Measurements from ENCODE around the gene SMC3. TPM values are rescaled to one million over a fixed set of nuclear protein-coding genes. Genes with fewer than 3 reads are reported as not detected.

SMC3 gene
- total RNA-seq, 2 experiments from 2014 or later, result 46.8 to 48.0 TPM

DNA sequence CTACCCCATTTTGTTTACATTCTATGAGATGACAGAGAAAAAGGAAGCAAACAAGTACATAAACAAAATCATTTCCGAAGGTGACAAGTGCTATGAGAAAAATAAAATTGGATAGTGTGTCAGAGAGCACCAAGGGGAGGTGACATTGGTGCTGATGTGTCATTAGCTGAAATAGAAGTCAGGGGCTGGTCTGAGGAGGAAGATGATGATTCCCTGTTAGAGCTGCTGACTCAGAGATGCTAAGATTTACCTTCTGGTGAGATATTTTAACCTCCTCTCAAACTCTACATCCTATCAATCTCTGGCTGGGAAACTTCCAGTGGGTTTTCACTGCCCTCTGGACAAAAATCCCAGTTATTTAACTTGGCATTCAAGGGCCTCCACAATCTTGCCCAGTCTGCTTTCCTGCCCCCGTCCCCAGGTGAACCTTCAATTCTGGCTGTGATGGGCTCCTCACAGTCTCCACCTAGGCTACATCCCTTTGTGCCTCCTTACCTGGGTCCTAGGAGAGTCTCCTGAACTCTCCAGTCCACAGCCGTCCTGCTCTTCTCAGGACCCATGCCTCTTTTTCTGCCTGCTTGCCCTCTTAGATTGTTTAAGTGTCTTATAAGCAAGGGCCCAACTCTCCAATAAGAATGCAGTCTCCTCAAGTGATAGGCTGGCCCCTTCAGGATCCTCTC lies 43.2 kb upstream of the SMC3 start:
- no peak for ATAC-seq (ENCODE audit: poor library complexity)
- Mint-ChIP-seq H3K27me3 (no peaks in the 10 kb centered on the region), H3K4me3 (no peak overlapping the region), H3K36me3 (ENCODE audit: low read depth) (no peaks in the 10 kb centered on the region), H3K4me1 (ENCODE audit: low read depth) (peaks cover 23% of the 10 kb centered on the region), H3K9me3 (no peaks in the 10 kb centered on the region), H3K27ac (no peak overlapping the region)
- Histone ChIP-seq H3K9me3 (ENCODE audit: control insufficient read depth in 1 of 2, insufficient read depth in 1 of 2, low read length in 2 of 2) (no peaks in the 10 kb centered on the region), H3K4me3 (ENCODE audit: low read length) (no peak overlapping the region), H3K4me1 (ENCODE audit: insufficient read depth, low read length) (peaks cover 14% of the 10 kb centered on the region), H3K27me3 (ENCODE audit: control insufficient read depth in 1 of 2, insufficient read depth in 2 of 2, low read length in 2 of 2) (no peaks in the 10 kb centered on the region), H3K36me3 (ENCODE audit: insufficient read depth, low read length) (no peaks in the 10 kb centered on the region), H3K27ac (ENCODE audit: low read depth in 1 of 2, low read length in 2 of 2) (no peak overlapping the region)
- ChIA-PET CTCF (no interaction called here), POLR2A (no interaction called here)
- no peak for DNase-seq
- intact Hi-C loops (cut with DNase I, micrococcal nuclease), result no loop called here
- TF ChIP-seq, protein P1, sequence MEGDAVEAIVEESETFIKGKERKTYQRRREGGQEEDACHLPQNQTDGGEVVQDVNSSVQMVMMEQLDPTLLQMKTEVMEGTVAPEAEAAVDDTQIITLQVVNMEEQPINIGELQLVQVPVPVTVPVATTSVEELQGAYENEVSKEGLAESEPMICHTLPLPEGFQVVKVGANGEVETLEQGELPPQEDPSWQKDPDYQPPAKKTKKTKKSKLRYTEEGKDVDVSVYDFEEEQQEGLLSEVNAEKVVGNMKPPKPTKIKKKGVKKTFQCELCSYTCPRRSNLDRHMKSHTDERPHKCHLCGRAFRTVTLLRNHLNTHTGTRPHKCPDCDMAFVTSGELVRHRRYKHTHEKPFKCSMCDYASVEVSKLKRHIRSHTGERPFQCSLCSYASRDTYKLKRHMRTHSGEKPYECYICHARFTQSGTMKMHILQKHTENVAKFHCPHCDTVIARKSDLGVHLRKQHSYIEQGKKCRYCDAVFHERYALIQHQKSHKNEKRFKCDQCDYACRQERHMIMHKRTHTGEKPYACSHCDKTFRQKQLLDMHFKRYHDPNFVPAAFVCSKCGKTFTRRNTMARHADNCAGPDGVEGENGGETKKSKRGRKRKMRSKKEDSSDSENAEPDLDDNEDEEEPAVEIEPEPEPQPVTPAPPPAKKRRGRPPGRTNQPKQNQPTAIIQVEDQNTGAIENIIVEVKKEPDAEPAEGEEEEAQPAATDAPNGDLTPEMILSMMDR (IDR thresholded peaks at IDR 0.05), result no peak

DNA sequence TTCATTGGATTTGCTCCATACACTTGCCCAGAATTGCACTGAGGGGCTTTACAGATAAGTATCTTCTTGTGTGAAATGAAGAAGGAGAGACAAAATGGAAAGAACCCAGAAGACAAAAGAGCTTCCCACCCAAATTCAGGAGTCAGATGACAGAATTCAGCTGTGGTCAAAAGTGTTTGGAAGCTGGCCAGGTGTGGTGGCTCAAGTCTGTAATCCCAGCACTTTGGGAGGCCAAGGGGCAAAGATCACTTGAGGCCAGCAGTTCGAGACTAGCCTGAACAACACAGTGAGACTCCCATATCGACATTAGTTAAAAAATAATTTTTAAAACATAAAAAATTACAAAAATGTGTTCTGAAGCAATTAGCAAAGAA lies 42.6 kb upstream of the SMC3 start:
- Mint-ChIP-seq H3K27me3 (no peaks in the 10 kb centered on the region), H3K4me3 (no peak overlapping the region), H3K27ac (no peak overlapping the region), H3K4me1 (ENCODE audit: low read depth) (peaks cover 28% of the 10 kb centered on the region), H3K36me3 (ENCODE audit: low read depth) (no peaks in the 10 kb centered on the region), H3K9me3 (no peaks in the 10 kb centered on the region)
- Histone ChIP-seq H3K36me3 (ENCODE audit: insufficient read depth, low read length) (no peaks in the 10 kb centered on the region), H3K27me3 (ENCODE audit: control insufficient read depth in 1 of 2, insufficient read depth in 2 of 2, low read length in 2 of 2) (no peaks in the 10 kb centered on the region), H3K4me3 (ENCODE audit: low read length) (no peak overlapping the region), H3K27ac (ENCODE audit: low read depth in 1 of 2, low read length in 2 of 2) (no peak overlapping the region), H3K9me3 (ENCODE audit: control insufficient read depth in 1 of 2, insufficient read depth in 1 of 2, low read length in 2 of 2) (no peaks in the 10 kb centered on the region), H3K4me1 (ENCODE audit: insufficient read depth, low read length) (peaks cover 19% of the 10 kb centered on the region)
- TF ChIP-seq, protein P1 (IDR thresholded peaks at IDR 0.05), result no peak
- DNase-seq, result no peak
- no peak for ATAC-seq (ENCODE audit: poor library complexity)
- ChIA-PET CTCF (no interaction called here), POLR2A (no interaction called here)
- intact Hi-C loops (cut with DNase I, micrococcal nuclease), result no loop called here

DNA sequence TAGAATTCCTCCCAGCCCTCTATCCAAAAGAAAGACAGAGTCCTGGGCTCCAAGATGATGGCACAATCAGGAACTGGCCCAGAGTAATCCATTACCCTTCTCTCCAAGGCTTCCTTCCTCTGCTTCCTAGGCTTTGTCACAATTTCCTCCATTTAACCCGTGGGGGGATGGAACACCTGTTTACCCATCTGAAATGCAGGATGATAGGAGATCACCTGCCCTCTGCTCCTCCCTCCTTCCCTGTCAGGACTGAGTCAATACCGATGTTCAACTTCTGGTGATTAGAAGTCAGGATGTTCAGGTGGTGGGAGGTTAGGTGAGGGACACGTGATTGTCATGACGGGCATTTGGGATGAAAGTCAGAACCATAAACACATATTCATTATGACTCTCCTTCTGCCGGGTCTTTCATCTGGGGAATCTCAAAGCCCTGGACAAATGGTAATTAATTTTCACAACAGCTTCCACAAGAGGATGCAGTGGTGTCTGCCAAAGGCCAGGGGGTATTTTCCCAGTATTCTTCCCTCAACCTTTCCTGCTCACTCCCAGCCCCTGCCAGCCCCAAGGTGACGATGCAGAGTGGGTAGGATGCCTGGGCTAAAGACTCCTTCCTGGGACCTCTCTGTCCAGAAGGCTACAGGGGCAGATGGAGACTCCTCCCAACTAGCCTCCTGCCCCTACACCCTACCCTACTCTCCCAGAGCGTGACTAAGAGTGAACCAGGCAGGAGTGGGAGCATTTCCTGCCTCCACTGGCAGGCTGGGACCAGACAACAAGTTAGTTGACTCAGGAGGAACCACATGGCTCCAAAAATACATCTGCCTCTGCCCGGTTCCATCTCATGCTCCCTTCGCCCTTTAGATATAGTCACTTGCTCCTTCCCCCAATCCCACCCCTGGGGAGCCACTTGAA lies 41.9 kb upstream of the SMC3 start:
- no peak overlapping the region for H3K4me3 ChIP-seq (ENCODE audit: low read length)

More for the DNA sequence above, 41.9 kb upstream of the SMC3 start:
- Mint-ChIP-seq H3K27me3 (no peaks in the 10 kb centered on the region), H3K27ac (no peak overlapping the region), H3K9me3 (no peaks in the 10 kb centered on the region), H3K36me3 (ENCODE audit: low read depth) (no peaks in the 10 kb centered on the region), H3K4me1 (ENCODE audit: low read depth) (peaks cover 30% of the 10 kb centered on the region), H3K4me3 (no peak overlapping the region)
- Histone ChIP-seq H3K36me3 (ENCODE audit: insufficient read depth, low read length) (no peaks in the 10 kb centered on the region), H3K4me1 (ENCODE audit: insufficient read depth, low read length) (peaks cover 25% of the 10 kb centered on the region), H3K27me3 (ENCODE audit: control insufficient read depth in 1 of 2, insufficient read depth in 2 of 2, low read length in 2 of 2) (no peaks in the 10 kb centered on the region), H3K27ac (ENCODE audit: low read depth in 1 of 2, low read length in 2 of 2) (no peak overlapping the region), H3K9me3 (ENCODE audit: control insufficient read depth in 1 of 2, insufficient read depth in 1 of 2, low read length in 2 of 2) (no peaks in the 10 kb centered on the region)
- ChIA-PET POLR2A (no interaction called here), CTCF (no interaction called here)
- TF ChIP-seq, protein P1 (IDR thresholded peaks at IDR 0.05), result no peak
- intact Hi-C loops (cut with DNase I, micrococcal nuclease), result no loop called here
- no peak for ATAC-seq (ENCODE audit: poor library complexity)
- no peak for DNase-seq
